AG04449 (cell line): Measurements from ENCODE around the gene DIP2C.

Experiments
- CTCF ChIA-PET: fragments of 350-600 bp; formaldehyde crosslinking; extraction: SDS; loops from one replicate; lab custom pipeline; 2021; ENCODE audit warnings: antibody characterized with exemption; lab: Yijun Ruan, JAX
- POLR2A ChIA-PET: fragments of 400-600, 350-600 bp; formaldehyde crosslinking; extraction: SDS; loops from one replicate; lab custom pipeline; 2020; ENCODE audit warnings: antibody characterized with exemption, inconsistent platforms; lab: Yijun Ruan, JAX
- DNase-seq: peaks from one replicate; pipeline ENCODE4 v3.0.0-alpha.2; 2010; ENCODE audit warnings: low read depth, low spot score
- H3K4me3 ChIP-seq: 2 replicates; pipeline ENCODE4 v1.5.1; 2011; ENCODE audit warnings: low read depth, mild to moderate bottlenecking, control low read depth, low read length
- TF ChIP-seq, protein P1 (sequence below): IDR thresholded peaks from one replicate; pipeline ENCODE4 v1.5.1; 2011; ENCODE audit warnings: mild to moderate bottlenecking, moderate library complexity, low read length, control low read depth, inconsistent platforms; ENCODE audit not compliant: insufficient read depth; ENCODE audit errors: missing control alignments

DIP2C gene

DNA sequence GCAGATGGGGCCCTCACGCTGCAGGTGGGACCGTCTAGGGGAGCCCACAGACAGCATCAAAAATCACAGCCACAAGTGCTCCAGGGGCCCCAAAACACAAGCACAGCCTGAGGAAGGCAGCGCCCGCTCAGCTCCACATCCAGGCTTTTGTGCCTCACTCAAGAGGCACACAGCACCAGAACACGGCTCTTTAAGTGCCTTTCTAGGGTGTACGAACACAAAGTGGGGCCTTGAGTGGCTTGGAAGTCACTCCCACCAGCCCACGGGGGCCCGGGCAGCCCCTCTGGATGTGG, 65.2 kb downstream of the DIP2C start:
- TF ChIP-seq, protein P1, sequence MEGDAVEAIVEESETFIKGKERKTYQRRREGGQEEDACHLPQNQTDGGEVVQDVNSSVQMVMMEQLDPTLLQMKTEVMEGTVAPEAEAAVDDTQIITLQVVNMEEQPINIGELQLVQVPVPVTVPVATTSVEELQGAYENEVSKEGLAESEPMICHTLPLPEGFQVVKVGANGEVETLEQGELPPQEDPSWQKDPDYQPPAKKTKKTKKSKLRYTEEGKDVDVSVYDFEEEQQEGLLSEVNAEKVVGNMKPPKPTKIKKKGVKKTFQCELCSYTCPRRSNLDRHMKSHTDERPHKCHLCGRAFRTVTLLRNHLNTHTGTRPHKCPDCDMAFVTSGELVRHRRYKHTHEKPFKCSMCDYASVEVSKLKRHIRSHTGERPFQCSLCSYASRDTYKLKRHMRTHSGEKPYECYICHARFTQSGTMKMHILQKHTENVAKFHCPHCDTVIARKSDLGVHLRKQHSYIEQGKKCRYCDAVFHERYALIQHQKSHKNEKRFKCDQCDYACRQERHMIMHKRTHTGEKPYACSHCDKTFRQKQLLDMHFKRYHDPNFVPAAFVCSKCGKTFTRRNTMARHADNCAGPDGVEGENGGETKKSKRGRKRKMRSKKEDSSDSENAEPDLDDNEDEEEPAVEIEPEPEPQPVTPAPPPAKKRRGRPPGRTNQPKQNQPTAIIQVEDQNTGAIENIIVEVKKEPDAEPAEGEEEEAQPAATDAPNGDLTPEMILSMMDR = no peak
- ChIA-PET POLR2A (no interaction called here), CTCF (no interaction called here)
- no peak overlapping the region for H3K4me3 ChIP-seq
- DNase-seq = no peak

DNA sequence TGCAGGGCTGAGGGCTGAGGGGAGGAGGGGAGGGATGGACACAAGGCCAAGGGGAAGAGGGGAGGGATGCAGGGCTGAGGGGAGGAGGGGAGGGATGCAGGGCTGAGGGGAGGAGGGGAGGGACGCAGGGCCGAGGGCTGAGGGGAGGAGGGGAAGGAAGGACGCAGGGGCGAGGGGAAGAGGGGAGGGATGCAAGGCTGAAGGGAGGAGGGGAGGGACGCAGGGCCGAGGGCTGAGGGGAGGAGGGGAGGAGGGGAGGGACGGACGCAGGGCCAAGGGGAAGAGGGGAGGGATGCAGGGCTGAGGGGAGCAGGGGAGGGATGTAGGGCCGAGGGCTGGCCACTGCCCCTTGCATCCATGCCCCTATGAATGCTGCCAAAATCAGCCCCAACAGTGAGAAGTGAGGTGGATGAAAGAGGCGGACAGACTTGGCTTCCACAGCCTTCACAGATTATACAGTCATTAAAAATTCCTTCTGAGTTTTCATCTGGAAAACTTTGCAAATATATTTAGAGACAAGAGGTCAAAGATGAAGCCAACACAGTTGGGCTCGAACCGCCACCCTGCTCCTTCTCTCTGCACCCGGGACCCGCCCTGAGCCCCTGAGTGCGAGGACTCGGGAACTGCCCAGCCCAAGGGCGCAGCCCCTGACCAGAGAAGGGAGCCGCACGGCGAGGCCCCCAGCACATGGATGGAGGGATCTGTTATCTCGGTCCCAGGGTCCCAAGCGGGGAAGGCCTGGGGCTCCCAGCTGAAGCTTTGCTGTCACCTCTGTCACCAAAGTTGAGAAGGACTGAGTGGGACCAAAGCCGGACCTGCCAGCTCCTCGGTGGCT, 65.8 kb downstream of the DIP2C start:
- POLR2A ChIA-PET = no interaction called here
- CTCF ChIA-PET = no interaction called here

DNA sequence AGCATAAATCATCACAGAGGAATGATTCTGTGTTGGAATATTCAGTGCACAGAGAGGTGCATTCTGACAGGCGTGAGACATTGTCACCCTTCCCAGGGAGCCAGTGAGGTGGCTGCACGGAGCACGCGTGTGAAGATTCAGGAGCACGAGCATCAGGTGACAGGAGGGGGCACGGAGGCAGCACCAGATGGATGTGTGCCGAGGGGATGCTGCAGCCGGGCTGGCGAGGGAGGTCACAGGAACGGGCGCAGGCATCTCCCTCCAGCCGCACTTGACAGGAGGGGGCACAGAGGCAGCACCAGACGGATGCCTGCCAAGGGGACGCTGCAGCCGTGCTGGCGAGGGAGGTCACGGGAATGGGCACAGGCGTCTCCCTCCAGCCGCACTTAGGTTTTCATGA, 66.5 kb downstream of the DIP2C start:
- ChIA-PET POLR2A (no interaction called here), CTCF (no interaction called here)
- no peak for DNase-seq
- TF ChIP-seq, protein P1 = no peak
- H3K4me3 ChIP-seq = no peak overlapping the region

More for the DNA sequence above, 65.8 kb downstream of the DIP2C start:
- DNase-seq = no peak
- TF ChIP-seq, protein P1 = no peak
- H3K4me3 ChIP-seq = no peak overlapping the region

DNA sequence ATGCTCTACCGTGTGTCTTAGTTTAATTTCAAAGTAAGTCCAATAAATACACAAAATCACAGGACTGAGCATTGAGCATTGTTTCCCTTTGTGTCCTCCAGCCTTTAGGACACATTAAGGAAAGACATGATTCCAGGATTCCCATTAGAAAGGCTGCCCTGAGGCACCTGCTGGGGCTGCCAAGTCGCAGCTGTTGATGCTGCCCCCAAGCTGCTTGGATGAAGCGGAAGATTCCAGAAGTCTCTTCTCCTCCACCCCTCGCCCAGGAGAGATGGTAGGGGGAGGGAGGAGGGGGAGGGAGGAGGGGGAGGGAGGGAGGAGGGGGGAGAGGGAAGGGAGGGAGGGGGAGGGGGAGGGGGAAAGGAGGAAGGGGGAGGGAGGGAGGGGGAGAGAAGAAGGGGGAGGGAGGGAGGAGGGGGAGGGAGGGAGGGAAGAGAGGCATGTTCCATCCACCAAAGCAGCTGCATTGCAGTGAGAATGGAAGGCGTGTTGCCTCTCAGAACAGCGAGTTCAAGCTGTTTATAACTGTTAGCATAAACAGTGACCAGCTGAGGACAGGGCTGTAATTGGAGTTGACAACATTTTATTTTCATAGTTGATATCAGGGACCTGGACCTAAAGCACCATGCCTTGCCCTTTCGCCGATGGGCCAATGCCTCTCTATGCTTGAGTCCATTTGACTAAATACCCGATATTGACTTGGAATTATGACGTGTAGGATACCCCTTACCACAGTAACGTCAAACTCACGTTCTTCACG, 67.3 kb downstream of the DIP2C start:
- TF ChIP-seq, protein P1 = no peak
- ChIA-PET CTCF (no interaction called here), POLR2A (no interaction called here)
- DNase-seq = no peak
- no peak overlapping the region for H3K4me3 ChIP-seq

DNA sequence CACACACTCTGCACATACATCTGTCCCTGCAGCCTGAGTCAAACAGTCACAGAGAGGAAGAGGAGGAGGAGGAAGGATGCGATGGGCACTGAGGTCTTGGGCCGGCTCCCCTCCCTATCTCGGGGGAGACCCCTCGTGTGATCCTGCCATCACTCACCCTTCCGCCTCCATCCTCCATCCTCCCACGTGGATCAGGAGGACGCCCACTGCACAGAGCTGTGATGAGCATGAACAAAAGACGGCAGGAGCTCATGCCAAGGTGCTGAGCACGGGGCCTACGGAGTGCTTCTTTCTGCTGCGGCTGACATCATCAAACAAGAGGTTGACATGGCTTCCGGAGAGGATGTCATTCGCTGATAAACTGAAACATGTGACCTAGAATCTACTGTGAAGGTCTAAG, 68.0 kb downstream of the DIP2C start:
- no peak overlapping the region for H3K4me3 ChIP-seq
- POLR2A ChIA-PET = no interaction called here
- CTCF ChIA-PET = no interaction called here
- TF ChIP-seq, protein P1 = no peak
- DNase-seq = no peak

DNA sequence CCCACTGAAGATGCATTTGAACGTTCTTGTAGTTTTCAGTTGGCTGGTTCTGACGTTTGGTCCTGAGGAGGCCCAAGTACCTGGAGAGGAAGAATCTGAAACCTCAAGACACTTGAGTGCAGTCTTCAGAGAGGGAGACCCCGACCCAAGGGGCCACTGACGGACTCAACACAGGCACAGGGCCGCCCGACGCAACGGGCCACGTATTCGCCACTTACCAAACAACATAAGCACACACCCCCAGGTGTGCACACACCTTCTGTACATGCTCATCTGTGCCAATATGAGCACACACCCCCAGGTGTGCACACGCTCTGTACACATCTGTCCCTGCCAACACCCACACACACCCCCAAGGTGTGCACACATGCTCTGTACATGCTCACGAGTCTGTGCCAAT, 68.5 kb downstream of the DIP2C start:
- no peak for DNase-seq
- ChIA-PET CTCF (no interaction called here), POLR2A (no interaction called here)
- no peak overlapping the region for H3K4me3 ChIP-seq
- TF ChIP-seq, protein P1 = no peak
